KBM-7 (cell line): ENCODE data around the gene VPS35L.
A peak's percentile ranks its signal among the peaks of the same experiment; 100 is the strongest.

Experiments used
- DNase-seq: peaks from one replicate; pipeline ENCODE4 v3.0.0-alpha.2; 2015
- in situ Hi-C: fragments of 300-500 bp; cut with MboI; formaldehyde crosslinking; loops from 2 replicates; pipeline ENCODE4 v1.14.3; 2020; ENCODE audit warnings: low sequenced_read_pairs, low pct_unique_long_range_greater_than_20kb, mixed read lengths

VPS35L gene

DNA sequence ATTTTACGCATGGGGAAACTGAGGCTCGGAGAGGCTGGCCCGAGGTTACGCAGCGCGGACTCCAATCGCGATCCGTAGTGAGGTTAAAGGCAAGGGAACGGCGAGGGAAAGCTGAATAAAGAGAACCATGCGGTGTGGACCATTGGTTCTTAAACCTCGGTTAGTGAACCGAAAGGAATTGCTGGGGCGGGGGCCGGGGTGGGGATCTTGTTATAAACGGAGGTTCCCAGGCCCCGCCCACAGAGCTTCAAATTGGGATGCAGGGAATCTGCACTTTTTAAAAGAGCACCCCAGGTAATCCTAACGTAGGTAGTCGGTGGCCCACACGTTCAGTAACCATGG is 163.1 kb downstream of the VPS35L start:
- in situ Hi-C loops = no loop called here

DNA sequence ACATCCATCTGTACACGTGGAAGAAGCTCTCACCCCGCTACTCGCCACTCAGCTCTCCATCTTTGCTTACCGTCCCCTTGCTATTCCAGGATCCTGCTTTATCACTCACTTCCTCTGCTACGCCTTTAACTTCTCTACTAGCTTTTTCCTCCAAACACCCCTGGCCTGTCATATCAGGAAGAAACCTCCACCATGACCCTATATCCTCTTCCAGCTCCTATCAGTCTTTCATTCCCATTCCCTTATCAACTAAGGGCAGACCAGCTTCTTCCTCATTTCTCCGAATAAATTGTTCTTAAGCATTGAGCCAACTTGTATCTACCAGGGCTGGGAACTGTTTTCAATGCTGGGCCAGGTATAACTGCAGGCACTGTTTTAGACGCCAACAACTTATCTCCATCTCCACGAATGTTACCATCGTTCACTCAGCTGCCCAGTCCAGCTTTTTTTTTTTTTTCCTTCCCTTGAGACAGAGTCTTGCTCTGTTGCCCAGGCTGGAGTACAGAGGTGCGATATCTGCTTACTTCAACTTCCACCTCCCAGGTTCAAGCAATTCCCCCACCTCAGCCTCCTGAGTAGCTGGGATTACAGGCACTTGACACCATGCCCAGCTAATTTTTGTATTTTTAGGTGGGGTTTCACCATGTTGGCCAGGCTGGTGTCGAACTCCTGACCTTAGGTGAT is 166.9 kb downstream of the VPS35L start:
- in situ Hi-C loops = no loop called here
- peak; percentile 27 for DNase-seq

More for the DNA sequence above, 163.1 kb downstream of the VPS35L start:
- no peak for DNase-seq

DNA sequence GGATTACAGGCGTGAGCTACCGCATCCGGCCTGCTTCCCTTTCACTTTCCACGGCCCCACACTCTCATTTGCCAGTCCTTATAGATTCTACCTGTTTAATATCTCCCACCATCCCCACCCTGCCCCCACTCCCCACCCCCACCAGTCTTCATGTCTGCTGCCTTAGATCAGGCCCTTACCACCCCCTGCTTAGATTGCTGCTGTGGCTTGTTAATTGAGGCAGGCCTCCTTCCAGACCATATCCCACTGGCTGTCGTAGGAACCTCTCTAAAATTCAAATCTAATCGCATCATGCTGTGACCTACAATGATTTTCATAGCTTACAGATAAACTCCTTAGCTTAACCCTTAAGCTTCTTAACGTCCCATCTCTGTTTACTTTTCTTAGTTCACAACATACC is 167.5 kb downstream of the VPS35L start:
- in situ Hi-C loops = no loop called here
- no peak for DNase-seq

DNA sequence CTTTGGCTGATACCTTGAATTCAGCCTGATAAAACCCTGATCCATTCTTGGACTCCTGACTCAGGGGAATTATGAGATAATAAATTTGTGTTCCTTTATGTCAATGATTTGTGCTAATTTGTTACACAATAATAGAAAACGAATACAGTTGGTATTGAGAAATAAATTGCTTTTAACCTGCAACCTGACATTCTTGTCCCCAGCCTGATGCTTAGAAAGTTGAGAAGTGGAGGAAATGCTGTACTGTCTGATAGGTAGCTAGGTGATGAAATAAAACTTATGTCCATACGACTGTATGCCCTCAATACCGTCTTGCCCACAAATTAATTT is 173.1 kb downstream of the VPS35L start:
- DNase-seq = no peak
- in situ Hi-C loops = no loop called here

DNA sequence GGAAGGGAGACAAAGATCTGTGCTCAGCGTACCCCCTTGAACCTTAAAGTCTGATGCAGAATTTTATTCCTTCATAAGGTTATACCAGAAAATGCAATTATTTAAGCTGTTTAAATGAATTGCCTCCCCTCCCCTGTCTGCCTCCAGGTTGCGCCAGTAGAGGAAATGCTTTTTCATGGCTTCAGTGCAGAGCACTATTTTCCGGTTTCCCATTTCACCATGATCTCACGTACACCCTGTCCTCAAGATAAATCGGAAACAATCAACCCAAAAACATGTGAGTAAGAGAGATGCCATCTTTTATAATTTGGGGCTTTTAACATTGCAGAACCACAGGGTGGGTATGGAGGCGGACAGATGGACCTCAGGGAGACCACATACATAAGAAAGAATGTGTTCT is 178.0 kb downstream of the VPS35L start:
- DNase-seq = no peak
- in situ Hi-C loops = no loop called here

DNA sequence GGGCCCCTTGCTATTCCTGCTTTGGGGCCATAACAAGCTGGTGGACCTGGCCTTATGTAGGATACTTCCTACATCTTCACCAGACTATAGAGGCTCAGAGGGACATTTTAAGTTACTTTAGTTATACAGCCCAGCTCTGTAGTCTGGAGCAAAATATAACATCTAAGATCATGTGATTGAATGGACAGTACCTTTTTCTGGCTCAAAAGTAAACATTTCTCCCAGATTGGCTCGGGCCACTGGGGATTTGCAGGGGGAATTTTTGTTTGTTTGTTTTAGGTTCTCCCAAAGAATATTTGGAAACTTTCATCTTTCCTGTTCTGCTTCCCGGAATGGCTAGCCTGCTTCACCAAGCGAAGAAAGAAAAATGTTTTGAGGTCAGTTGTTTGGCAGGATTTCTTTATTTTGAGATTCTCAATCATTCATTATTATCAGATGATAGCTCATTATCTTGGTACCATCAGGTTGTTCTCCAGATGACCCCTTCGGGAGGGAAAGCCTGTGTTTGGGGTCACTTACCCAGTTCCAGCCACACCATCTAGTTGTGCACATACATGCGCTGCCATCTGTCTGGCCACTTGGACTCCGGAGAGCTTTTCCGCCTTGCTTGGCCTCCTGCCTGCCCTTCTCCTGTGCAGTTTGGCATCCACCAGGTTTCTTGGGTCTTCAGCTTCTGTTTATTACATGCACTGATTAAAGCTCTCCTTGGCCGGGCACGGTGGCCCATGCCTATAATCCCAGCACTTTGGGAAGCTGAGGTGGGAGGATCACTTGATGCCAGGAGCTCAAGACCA is 179.8 kb downstream of the VPS35L start:
- DNase-seq = no peak
- in situ Hi-C loops = no loop called here

DNA sequence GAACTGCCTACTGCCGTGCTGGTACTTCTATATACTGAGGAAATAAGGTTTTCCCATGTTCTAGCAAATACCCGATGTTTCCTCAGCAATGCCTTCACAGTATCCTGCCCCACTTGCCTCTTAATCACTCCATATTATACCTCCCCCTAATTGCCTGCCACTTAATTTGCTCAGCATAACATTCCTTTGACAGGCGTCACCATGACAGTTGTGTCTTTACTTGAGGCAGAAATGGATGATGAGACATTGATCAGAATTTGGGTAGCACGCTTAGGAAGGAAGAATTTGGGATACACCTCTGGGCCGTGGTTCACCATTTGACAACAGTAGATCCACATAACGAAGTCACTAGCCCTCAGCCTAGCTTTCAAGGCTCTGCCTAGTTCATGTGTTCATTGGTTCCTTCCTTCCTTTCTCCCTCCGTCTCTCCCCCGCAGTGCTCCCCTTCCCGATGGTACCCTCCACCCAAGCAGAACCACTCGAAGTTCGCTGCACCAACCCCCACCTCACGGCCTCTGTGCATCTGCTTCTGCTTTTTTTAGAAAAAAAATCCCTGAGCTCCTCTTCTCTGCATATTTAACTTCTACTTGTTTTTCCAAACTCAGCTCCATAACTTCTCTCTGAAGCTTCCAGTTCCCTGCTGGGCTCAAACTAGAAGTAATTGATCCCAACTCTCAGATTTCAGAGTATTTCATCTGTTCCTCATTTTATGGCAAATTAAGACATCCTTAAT is 182.0 kb downstream of the VPS35L start:
- DNase-seq = peak; percentile 88
- in situ Hi-C loops = no loop called here

DNA sequence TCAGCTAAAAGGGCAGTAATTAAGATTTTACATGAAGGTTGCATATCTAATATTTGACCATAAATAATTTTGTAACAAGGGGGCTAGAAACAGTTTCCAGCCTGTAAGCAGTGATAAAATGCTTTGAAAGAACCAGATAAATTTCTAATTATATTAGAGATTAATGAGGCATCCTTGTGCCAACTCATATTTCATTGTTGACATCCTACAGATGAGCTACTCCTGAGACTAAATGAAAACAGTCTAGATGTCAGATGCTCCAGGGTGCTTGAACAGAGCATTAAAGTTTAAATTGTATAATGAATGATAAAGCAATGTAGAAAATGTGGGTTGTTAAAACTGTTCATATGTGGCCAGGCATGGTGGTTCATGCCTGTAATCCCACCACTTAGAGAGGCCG is 185.9 kb downstream of the VPS35L start:
- no peak for DNase-seq
- in situ Hi-C loops = no loop called here

DNA sequence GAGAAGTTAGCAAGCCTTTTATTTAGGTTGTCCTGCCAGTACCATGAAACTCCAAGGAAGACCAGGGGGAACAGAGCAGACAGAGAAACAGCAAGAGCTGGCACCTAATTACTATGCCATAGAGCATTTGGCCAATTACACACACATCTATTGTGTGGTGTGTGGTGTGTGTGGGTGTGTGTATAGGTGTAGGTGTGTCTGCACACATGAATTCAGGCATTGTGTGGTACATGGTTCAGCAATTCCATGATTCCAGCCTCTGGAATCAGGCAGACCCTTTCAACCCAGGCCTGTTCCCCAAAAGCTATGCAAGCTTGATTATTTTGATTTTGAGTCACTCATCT is 188.3 kb downstream of the VPS35L start:
- no peak for DNase-seq
- in situ Hi-C loops = no loop called here

DNA sequence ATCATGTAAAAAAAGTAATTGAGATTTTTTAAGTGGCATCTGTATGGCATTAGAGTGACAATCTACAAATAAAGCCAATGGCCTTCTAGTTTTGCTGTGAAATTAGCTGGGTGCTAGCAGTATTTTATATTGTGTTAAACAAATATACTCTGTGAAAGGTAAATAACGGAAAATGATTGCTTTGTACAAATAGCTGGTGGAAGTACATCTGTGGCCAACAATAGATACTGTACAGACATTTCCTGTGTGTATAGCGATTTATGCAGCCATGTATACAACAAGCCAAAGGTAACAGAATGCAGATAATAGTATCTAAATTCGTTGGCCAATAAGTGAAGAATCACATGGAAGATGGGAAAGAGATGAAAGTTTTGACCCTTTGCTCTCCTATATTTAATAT is 189.2 kb downstream of the VPS35L start:
- no peak for DNase-seq
- in situ Hi-C loops = no loop called here

DNA sequence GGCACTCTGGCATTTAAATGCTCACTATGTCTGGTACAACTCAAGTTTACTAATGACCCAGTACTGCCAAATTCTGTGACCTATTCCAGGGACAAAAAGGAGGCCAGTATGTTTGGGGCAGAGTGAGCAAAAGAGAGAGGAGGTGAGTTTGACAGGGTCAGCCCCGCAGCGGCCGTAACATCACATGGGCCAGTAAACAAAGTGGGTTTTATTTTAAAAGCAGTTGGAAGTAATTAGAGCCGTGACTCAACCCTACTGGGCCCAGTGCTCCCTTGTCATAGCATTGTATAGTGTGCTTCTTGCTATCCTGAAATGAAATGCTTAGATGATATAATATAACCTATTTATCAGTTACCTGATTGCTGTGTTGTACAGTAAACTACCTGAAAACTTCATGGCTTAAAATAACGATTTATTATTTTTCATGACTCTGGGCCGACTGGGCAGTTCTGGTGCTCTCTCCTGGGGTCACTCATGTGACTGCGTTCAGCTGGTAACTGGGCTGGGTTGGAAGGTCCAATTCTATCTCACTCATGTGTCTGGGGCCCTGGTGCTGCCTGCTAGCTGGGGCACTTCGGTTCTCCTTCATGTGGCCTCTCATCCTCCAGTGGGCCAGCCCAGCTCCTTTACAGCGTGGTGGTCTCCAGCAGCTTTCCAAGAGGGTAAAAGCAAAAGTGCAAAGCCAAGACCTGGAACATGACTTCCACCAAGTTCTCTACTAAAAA is 189.9 kb downstream of the VPS35L start:
- DNase-seq = no peak
- in situ Hi-C loops = no loop called here

DNA sequence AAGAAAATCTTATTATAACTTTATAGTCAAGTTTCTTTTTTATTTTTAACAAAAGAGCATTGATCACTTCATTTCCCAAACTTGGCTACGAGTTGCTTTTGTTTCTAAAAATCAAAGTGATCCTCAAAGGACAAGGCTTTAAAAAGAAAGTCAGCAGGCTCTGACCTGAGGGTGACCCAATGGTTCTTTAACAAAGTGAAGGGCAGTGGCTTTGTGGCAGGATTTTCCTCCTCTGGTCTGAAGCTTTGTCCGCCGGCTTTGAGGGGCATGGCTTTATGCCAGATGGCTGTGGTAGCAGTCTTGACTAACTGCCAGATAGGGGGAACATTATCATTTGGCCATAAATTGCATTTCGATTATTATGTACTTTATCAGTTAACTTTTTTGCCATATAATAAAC is 191.1 kb downstream of the VPS35L start:
- in situ Hi-C loops = no loop called here
- no peak for DNase-seq

DNA sequence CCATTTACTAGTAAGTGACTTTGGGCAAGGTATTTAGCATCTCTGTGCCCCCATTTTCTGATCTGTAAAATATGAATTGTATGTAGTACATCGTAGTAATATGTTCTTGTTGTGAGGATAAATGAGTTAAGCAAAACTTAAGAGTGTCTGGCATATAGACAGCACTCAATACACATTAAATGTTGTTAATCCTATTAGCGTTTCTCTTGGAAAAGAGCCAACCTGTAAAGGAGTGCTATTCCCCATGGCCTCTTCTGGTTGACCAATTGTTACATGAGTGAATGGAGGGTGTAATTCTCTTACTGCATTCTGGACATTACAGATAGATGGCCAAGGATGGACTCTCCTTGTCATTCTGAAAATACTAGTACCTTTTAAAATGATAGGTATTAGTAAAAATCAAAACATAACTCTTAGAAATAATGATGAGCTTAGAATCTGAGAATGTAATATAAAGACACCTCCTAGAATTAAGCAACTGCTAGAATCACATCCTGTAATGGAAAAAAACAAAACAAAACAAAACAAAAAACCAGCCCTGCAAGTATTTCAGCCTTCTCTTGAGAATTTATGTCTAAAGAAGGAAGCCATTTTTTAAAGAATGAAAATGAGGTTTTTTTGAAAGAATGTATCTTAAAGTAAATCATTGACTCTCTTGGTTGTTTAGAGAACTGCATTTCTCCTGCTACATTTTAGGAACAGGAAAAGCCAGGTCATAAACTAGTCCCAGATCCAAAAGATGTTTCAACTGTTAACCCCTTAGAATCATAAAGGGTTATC is 193.1 kb downstream of the VPS35L start:
- no peak for DNase-seq
- in situ Hi-C loops = no loop called here

DNA sequence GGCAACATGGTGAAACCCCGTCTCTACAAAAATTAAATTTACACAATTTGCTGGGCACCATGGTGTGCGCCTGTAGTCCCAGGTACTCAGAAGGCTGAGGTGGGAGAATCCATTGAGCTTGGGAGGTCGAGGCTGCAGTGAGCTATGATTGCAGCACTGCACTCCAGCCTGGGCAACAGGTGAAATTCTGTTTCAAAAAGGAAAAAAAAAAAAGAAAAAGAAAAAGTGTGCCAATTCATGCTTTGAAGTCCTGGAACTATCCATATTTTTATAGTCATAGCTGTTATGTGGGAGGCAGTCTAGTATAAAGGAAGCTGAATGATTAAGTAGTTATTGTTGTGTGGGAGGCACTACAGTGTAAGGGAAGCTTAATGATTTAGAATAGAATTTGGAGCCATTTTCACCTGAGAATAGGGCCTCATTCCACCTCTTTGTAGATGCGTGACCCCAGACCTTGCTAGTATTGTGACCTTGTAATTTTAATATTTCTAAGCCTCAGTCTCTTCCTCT is 194.1 kb downstream of the VPS35L start:
- in situ Hi-C loops = no loop called here
- DNase-seq = no peak
